WTC11 (cell line): ENCODE measurements around the gene TMEM131L. TPM values are rescaled to one million over a fixed set of nuclear protein-coding genes. Genes with fewer than 3 reads are reported as not detected.

ENCODE experiments used
- ATAC-seq: fragments of 200-7000 bp; cut with Tn5 transposase; 2 replicates; pipeline ENCODE4 v1.10.0; 2021; ENCODE audit warnings: mild to moderate bottlenecking, moderate library complexity
- CTCF ChIA-PET: fragments of 300-600 bp; sonication (Branson Sonifier 250); formaldehyde crosslinking; loops from one replicate; lab custom pipeline; 2021; ENCODE audit warnings: antibody characterized with exemption; lab: Charles Lee
- POLR2A ChIA-PET: fragments of 350-600 bp; sonication (Branson Sonifier 250); formaldehyde crosslinking; loops from one replicate; lab custom pipeline; 2021; ENCODE audit warnings: antibody characterized with exemption; lab: Charles Lee
- DNase-seq: peaks from one replicate; pipeline ENCODE4 v3.0.0; 2021; ENCODE audit warnings: low spot score
- H3K27ac Mint-ChIP-seq: 2 replicates; pipeline ENCODE4 v1.8.0; 2021; ENCODE audit warnings: mixed read lengths
- H3K27me3 Mint-ChIP-seq: 2 replicates; pipeline ENCODE4 v1.8.0; 2021; ENCODE audit warnings: low read depth, mild to moderate bottlenecking, moderate library complexity, mixed read lengths
- H3K36me3 Mint-ChIP-seq: 2 replicates; pipeline ENCODE4 v1.8.0; 2021; ENCODE audit warnings: mixed read lengths
- H3K4me1 Mint-ChIP-seq: 2 replicates; pipeline ENCODE4 v1.8.0; 2022; ENCODE audit warnings: mixed read lengths
- H3K4me3 Mint-ChIP-seq: 2 replicates; pipeline ENCODE4 v1.8.0; 2021; ENCODE audit warnings: mild to moderate bottlenecking, moderate library complexity, mixed read lengths
- H3K9me3 Mint-ChIP-seq: 2 replicates; pipeline ENCODE4 v1.8.0; 2021; ENCODE audit warnings: mixed read lengths
- CDX4 ChIP-seq: fragments of 250-450 bp; sonication (Bioruptor Pico); IDR thresholded peaks from 2 replicates; pipeline ENCODE4 v1.9.0; 2021; ENCODE audit warnings: moderate library complexity, mild to moderate bottlenecking, inconsistent platforms, borderline replicate concordance
- CTCF ChIP-seq: fragments of 200-600 bp; IDR thresholded peaks from 2 replicates; pipeline ENCODE4 v1.8.0; 2022; ENCODE audit warnings: antibody characterized with exemption
- E2F1 ChIP-seq: sonication (generic); formaldehyde crosslinking; IDR thresholded peaks from 2 replicates; pipeline ENCODE4 v1.8.0; 2022; ENCODE audit warnings: mild to moderate bottlenecking, missing genetic modification reagents
- ERG ChIP-seq: fragments of 250-450 bp; sonication (Bioruptor Pico); IDR thresholded peaks from 2 replicates; pipeline ENCODE4 v1.8.0; 2021; ENCODE audit warnings: mild to moderate bottlenecking
- ESRRA ChIP-seq: sonication (generic); formaldehyde crosslinking; IDR thresholded peaks from 2 replicates; pipeline ENCODE4 v1.8.1; 2022; ENCODE audit warnings: mild to moderate bottlenecking, missing genetic modification reagents, borderline replicate concordance
- FOXK1 ChIP-seq: sonication (generic); formaldehyde crosslinking; IDR thresholded peaks from 2 replicates; pipeline ENCODE4 v1.8.0; 2022; ENCODE audit warnings: mild to moderate bottlenecking, moderate library complexity, missing genetic modification reagents
- JUN ChIP-seq: sonication (generic); formaldehyde crosslinking; IDR thresholded peaks from 2 replicates; pipeline ENCODE4 v1.8.0; 2023; ENCODE audit warnings: mild to moderate bottlenecking, missing genetic modification reagents
- MLX ChIP-seq: sonication (generic); formaldehyde crosslinking; IDR thresholded peaks from 2 replicates; pipeline ENCODE4 v1.8.1; 2023; ENCODE audit warnings: mild to moderate bottlenecking, missing genetic modification reagents, moderate library complexity
- MYBL2 ChIP-seq: sonication (generic); formaldehyde crosslinking; IDR thresholded peaks from 2 replicates; pipeline ENCODE4 v1.8.1; 2023; ENCODE audit warnings: mild to moderate bottlenecking, moderate library complexity, missing genetic modification reagents
- SMAD4 ChIP-seq: sonication (generic); formaldehyde crosslinking; IDR thresholded peaks from 2 replicates; pipeline ENCODE4 v1.8.0; 2022; ENCODE audit warnings: mild to moderate bottlenecking, missing genetic modification reagents
- TEAD4 ChIP-seq: sonication (generic); formaldehyde crosslinking; IDR thresholded peaks from 2 replicates; pipeline ENCODE4 v1.8.0; 2022; ENCODE audit warnings: mild to moderate bottlenecking, missing genetic modification reagents
- ZBTB21 ChIP-seq: sonication (generic); formaldehyde crosslinking; IDR thresholded peaks from 2 replicates; pipeline ENCODE4 v1.8.1; 2023; ENCODE audit warnings: mild to moderate bottlenecking, missing genetic modification reagents, borderline replicate concordance
- ZBTB43 ChIP-seq: sonication (generic); formaldehyde crosslinking; IDR thresholded peaks from 2 replicates; pipeline ENCODE4 v1.8.1; 2023; ENCODE audit warnings: mild to moderate bottlenecking, missing genetic modification reagents
- ZMAT4 ChIP-seq: fragments of 250-450 bp; sonication (Bioruptor Pico); IDR thresholded peaks from 2 replicates; pipeline ENCODE4 v1.9.0; 2021; ENCODE audit warnings: mild to moderate bottlenecking
- ZNF138 ChIP-seq: sonication (generic); formaldehyde crosslinking; conservative IDR thresholded peaks from 2 replicates; pipeline ENCODE4 v1.8.1; 2022; ENCODE audit warnings: mild to moderate bottlenecking, moderate library complexity, missing genetic modification reagents
- ZNF219 ChIP-seq: sonication (generic); formaldehyde crosslinking; IDR thresholded peaks from 2 replicates; pipeline ENCODE4 v1.8.0; 2023; ENCODE audit warnings: missing genetic modification reagents, mild to moderate bottlenecking, borderline replicate concordance
- ZNF281 ChIP-seq: sonication (generic); formaldehyde crosslinking; IDR thresholded peaks from 2 replicates; pipeline ENCODE4 v1.8.0; 2023; ENCODE audit warnings: mild to moderate bottlenecking, missing genetic modification reagents
- ZNF425 ChIP-seq: fragments of 250-450 bp; sonication (Bioruptor Pico); conservative IDR thresholded peaks from 2 replicates; pipeline ENCODE4 v1.9.0; 2021; ENCODE audit warnings: mild to moderate bottlenecking
- ZSCAN18 ChIP-seq: fragments of 250-450 bp; sonication (Bioruptor Pico); IDR thresholded peaks from 2 replicates; pipeline ENCODE4 v2.1.2; 2022; ENCODE audit warnings: mild to moderate bottlenecking, moderate library complexity
- total RNA-seq: library from RNA; stranded (reverse); gene quantifications from 3 replicates; pipeline ENCODE4 v1.2.3, GENCODE V29; 2021

The TMEM131L gene
- total RNA-seq, 1 experiment from 2014 or later, result 26.7 TPM

GRCh38 chr4:153592064-153592463 is 125.9 kb downstream of the TMEM131L start (continued):
- TF ChIP-seq ZBTB43 (no peak), ZBTB21 (CRISPR knock-in tag) (no peak)

- Mint-ChIP-seq H3K27ac (no peak overlapping the region), H3K9me3 (no peaks in the 10 kb centered on the region), H3K4me1 (peaks cover 4% of the 10 kb centered on the region), H3K27me3 (no peaks in the 10 kb centered on the region), H3K4me3 (no peak overlapping the region), H3K36me3 (peaks cover 29% of the 10 kb centered on the region)
- POLR2A ChIA-PET, result interaction anchor here (0.6 kb wide), 1 partner anchor 22 kb away, joined by 3 read pairs; no protein-coding TSS in a partner anchor
- DNase-seq (no peak), ATAC-seq (peak; percentile 32; the same call in 1 of the 2 replicates)
- TF ChIP-seq ZNF219 (CRISPR knock-in tag) (no peak), ZNF138 (CRISPR knock-in tag) (no peak), JUN (no peak), E2F1 (CRISPR knock-in tag) (no peak), ZSCAN18 (CRISPR knock-in tag) (no peak), SMAD4 (CRISPR knock-in tag) (no peak), TEAD4 (no peak), CDX4 (CRISPR knock-in tag) (no peak), ZBTB21 (CRISPR knock-in tag) (no peak), ZMAT4 (CRISPR knock-in tag) (no peak), ZNF281 (CRISPR knock-in tag) (no peak), ESRRA (CRISPR knock-in tag) (no peak), ERG (CRISPR knock-in tag) (no peak), FOXK1 (CRISPR knock-in tag) (no peak), CTCF (no peak), MLX (CRISPR knock-in tag) (no peak), ZNF425 (no peak), MYBL2 (CRISPR knock-in tag) (no peak)
- CTCF ChIA-PET, result interaction anchor here (0.6 kb wide), 1 partner anchor 100 kb away, joined by 4 read pairs; no protein-coding TSS in a partner anchor
Measured at GRCh38 chr4:153593161-153593560, 127.0 kb downstream of the TMEM131L start.
